NCI-H2227 (cell line): Measurements from ENCODE around the gene DCDC2C.

ENCODE experiments used
- DNase-seq: peaks from one replicate; lab custom pipeline; 2025; ENCODE audit not compliant: unreplicated experiment; lab: John Stamatoyannopoulos, UW

Gene DCDC2C

GRCh38 chr2:3742743-3743508 lies 39.6 kb downstream of the DCDC2C start:
- no peak for DNase-seq

DNA sequence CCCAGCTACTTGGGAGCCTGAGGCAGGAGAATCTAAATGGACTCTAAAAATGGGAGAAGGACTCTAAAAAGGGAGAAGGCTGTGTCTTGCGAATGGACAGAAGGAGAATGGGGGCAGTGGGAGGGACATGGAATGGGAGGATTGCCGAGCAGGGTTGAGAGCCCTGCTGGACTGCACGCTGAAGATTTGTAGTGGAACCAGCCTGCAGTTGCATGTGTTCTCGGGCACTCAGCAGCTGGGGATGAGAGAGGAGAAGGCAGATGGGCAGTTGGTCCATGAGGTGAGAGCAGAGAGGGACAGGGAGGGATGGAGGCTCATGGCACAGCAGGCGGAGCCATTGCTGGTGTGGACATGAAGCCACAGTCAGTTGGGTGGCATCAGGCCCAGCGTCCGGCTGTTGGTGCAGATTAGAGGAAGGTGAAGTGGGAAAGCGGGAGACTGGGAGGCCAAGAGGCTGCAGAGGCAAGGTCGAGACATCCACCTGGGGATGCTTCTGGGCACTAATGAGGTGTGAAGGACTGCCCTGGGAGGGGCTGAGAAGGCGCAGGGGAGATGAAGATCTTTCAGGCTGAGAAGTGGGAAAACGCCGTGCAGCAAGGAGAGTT lies 40.7 kb downstream of the DCDC2C start:
- no peak for DNase-seq

DNA sequence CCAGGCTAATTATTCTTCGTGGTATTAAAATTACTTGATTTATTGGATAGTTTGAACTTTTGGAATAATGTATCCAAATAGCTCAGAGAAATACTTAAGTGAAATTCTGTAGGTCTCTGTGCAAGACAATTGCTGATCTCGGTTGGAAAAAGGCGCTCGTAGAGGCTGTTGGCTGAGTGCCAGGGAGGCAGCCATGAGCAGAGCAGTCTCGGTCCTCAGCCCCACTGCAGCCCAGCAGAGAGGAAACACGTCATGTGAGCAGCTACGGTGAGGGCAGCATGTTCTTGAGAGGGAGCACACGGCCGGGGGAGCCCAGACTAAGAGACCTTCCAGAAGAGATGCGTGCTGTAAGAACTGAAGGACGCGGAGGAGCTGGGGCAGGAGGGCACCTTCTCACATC lies 42.5 kb downstream of the DCDC2C start:
- no peak for DNase-seq

- DNase-seq = no peak
These were observed 43.8 kb downstream of the DCDC2C start for GRCh38 chr2:3747032-3747654.

- no peak for DNase-seq
These were observed 44.5 kb downstream of the DCDC2C start for GRCh38 chr2:3747826-3748225.

GRCh38 chr2:3749201-3749600 lies 45.8 kb downstream of the DCDC2C start:
- DNase-seq = no peak

DNA sequence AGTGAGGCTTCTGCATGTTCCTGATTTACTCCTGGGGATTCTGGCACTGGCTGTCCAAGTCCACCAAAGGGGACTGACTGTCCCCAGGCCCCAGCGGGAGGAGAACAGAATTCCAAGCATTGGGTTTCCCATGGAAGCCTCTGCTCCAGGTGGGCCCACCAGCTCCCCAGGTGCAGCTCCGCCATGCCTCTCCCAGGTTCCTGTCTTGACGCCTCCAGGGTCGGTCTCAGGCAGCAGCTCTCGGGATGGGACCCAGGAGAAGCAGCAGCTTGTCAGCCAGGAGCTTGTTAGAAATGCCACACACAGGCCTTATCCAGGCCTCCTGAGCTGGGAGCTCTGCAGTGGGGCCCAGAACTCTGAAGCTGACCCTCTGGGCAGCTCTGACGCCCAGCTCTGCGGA lies 47.9 kb downstream of the DCDC2C start:
- no peak for DNase-seq

DNA sequence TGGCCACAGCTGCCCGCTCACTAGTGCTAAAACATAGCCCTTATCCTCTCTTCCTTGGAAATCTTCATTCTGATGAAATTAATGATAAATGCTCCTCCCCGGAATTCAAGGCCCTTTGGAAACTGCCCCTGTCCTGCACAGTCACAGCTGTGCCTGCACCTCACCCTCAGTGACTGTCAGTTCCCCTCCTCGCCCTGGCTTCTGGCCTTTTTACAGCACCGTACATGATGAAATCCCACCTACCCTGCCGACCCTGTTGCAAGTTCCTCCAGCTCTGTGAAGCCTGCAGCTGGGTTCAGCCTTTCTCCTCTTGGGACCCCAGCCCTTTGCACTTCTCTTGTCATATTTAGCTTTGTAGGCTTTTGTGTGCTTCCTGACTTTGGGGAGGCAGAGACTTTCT lies 48.4 kb downstream of the DCDC2C start:
- DNase-seq = no peak

GRCh38 chr2:3752376-3752775 lies 49.0 kb downstream of the DCDC2C start:
- no peak for DNase-seq

GRCh38 chr2:3753561-3753960 lies 50.2 kb downstream of the DCDC2C start:
- DNase-seq = no peak

DNA sequence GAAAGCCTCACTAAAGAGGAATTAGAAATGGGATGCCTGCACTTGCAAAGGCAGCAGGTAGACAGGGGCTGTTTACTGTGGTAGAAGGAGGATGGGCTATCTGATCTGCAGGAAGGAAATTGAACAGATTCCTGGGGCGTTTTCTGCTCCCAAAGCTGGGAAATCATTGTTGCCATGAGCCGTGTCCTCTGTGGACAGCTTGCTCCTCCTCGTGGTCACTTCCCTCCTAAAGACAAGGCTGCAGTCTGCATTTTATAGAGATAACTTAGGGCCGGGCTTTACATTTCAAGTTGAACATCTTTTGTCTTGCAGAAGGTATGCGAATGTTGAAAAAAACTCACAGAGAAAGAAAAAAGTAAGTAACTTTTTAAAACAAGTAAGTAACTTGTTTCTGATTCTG lies 50.9 kb downstream of the DCDC2C start:
- no peak for DNase-seq

GRCh38 chr2:3754795-3755194 lies 51.4 kb downstream of the DCDC2C start:
- DNase-seq = no peak

- no peak for DNase-seq
These were observed 51.9 kb downstream of the DCDC2C start for GRCh38 chr2:3755277-3755676.

GRCh38 chr2:3756306-3756705 lies 52.9 kb downstream of the DCDC2C start:
- no peak for DNase-seq

DNA sequence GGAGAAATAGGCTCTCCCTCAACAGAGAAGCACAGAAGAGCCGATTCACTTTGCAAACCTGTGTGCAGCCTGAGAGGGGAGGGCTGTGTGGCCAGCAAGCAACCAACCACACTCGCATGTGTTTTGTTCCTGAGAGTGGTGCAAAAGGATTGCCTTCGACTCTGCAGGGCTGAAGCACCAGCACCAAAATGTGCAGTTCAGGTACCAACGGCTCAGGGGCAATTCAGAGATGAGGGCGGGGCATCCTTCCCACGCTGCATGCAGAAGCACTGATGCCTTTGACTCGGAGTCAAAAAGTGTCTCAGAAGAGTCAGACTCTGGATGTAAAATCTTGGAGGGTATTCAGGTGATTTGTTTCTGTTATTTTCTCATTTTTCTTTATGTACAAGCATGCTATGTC lies 55.5 kb downstream of the DCDC2C start:
- no peak for DNase-seq

DNA sequence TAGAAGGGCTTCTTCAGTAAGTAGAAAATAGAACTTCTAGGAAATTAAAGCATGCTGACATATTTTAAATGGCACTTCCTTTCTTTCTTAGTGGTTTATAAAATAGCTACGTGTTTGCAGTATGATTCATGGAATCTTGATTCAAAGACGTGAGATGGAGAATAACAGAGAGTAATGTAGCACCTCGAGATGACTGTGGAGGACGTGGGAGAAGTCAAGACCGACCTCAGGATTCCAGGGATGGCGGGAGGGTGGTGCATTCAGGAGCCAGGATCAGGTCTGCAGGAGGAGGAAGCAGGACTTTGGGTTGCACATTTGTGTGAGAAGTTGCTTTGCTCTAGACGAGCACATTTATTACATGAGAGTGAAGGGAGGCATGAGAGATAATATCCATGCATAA lies 56.0 kb downstream of the DCDC2C start:
- DNase-seq = no peak

- no peak for DNase-seq
These were observed 56.4 kb downstream of the DCDC2C start for GRCh38 chr2:3759761-3760160.

DNA sequence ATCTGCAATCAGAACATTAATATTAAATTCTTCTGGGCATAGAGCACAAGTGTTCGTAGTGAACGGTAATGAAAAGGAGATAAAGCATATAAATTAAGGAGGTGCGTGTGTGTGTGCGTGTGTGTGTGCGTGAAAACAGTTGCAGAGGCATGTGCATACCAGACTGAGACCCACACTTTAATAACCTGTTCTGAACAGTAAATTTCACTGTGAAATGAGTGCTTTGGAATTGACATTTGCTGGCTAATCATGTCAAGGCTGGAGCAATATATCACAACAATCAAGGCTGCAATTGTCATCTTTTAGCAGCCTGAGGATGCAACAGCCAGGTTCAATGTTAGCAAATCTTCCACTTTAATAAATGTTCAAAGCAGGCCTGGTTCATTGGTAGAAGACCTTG lies 57.9 kb downstream of the DCDC2C start:
- no peak for DNase-seq

GRCh38 chr2:3762771-3763447 lies 59.5 kb downstream of the DCDC2C start:
- DNase-seq = no peak

GRCh38 chr2:3766824-3767223 lies 63.4 kb downstream of the DCDC2C start:
- no peak for DNase-seq

DNA sequence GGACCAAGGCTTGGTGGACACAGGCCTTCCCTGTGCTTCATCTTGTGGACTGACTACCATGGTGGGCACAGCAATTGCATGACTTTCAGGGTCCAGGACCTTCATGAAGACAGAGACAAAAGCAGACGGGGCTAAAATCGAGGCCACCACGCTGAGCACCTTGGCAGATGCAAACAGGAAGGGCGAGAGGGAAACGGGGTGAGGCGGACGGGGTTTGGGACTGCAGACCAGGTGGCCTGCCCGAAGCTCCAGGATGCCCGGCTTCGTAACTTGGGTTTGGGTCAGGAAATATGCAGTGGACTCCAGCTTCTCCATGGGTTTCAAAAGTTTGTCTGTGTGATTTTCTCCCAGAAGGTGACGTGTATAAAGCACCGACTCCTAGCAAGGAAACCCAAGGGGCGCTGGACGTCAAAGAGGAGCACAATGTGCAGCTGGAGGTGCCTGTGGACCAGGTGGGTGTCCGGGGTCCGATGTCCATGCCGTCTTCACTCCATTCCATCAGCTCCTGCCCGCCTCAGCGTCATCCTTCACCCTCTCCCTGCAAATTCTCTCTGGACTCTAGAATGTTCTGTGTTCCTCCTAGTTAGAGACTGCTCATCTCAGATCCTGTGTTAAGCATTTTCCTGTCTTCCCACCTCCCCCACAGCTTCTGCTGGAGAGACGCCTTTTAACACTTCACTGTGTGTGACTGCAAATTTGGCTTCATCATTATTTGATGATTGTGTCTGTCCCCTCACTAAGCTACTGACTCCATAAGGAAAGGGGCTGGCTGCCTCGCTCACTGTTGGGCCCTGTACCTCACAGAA lies 65.8 kb downstream of the DCDC2C start:
- no peak for DNase-seq
